Nucleus accumbens (tissue), 56 donors: ENCODE results near the gene ZBTB43.
"Not testable (repeated sequence)": the region's sequence is repeated elsewhere in the genome, so short reads cannot be mapped to it uniquely, and the experiment has no call there.

Experiments used
- DNase-seq, 56 donors: peaks; one replicate each; lab custom pipeline; 2025; lab: John Stamatoyannopoulos, UW

ZBTB43 gene

DNA sequence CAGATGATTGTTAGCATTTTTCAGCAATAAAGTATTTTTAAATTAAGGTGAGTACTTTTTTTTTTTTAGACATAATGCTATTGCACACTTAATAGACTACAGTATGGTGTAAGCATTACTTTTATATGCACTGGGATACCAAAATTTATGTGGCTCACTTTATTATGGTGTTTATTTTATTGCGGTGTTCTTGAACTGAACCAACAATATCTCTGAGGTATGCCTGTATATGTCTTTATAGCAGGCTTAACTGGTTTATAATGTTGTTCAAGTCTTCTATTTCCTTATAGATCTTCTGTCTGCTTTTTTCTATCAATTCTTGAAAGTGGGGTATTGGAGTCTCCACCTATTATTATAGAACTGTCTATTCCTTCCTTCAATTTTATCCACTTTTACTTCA lies 18.0 kb downstream of the ZBTB43 start:
- DNase-seq = no peak

DNA sequence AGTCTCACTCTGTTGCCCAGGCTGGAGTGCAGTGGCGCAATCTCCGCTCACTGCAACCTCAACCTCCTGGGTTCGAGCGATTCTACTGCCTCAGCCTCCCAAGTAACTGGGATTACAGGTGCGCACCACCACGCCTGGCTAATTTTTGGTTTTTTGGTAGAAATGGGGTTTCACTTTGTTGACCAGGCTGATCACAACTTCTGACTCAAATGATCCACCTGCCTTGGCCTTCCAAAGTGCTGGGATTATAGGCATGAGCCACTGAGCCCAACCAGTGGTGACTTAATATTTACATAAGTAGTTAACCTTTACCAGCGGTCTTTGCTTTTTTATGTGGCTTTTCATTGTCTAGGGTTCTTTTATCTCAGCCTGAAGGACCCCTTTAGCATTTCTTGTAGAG lies 19.2 kb downstream of the ZBTB43 start:
- DNase-seq = not testable (repeated sequence)

DNA sequence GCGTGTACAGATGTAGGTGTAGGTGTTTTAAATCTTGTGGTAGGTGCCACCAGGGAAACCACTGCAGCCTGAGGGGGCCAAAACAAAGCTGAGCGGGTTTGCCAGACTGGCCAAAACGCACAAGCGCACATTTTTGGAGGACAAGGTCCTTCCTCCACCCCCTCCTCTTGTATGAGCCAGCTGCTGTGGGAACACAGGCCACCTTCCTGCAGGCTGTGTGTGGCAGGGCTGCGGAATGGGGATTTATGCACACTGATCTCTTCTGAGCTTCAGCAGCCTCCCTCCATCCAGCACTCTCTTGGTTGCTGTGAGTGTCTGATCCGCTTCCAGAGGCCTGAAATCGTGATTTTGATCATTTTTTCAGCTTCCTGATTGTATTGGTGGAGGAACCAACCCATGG lies 22.4 kb downstream of the ZBTB43 start:
- DNase-seq = no peak

DNA sequence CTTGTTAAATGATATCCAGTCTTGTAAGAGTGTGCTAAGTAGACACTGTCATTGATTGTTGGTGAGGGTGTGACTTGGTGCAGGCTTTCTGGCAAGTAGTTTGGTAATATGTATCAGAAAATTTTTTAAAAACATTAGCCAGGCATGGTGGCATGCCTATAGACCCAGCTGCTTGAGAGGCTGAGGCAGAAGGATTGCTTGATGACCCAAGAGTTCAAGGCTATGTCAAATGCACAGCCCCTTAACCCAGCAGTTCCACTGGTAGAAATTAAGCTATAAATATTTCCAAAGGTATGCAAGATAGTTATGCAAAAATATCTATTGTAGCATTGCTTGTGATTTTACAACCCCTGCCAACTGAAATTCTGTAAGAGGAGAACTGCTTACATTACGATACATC lies 24.2 kb downstream of the ZBTB43 start:
- DNase-seq = no peak

DNA sequence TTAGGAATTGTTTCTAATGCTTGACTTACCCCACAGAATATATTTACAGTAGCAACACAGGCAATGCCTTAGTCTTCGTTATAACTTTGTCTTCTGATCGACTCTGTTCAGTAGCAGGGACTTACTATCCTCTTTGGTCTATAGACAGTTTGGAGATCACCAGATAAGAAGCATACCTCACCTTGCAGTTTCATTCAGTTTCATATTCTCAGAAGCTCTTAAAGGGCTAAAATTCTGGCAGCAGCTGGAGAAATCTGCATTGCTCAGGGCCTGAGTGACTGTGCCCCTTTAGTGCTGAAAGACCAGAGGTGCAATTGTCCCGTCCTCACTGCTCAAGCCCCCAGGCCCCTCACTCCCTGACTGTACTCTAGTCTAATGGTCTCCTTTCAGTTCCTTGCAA lies 26.0 kb downstream of the ZBTB43 start:
- DNase-seq = no peak

DNA sequence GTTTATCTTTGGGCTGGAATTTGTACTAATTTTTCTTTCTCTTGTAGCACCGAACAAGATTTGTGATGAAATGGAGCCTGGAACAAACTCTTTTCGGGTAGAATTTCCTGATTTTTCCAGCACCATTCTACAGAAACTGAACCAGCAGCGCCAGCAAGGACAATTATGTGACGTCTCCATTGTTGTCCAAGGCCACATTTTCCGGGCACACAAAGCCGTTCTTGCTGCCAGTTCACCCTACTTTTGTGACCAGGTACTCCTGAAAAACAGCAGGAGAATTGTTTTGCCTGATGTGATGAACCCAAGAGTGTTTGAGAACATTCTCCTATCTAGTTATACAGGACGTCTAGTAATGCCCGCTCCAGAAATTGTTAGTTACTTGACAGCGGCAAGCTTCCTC lies 27.6 kb downstream of the ZBTB43 start:
- peak in 2 of 56 donors; percentile 31 to 41 for DNase-seq

DNA sequence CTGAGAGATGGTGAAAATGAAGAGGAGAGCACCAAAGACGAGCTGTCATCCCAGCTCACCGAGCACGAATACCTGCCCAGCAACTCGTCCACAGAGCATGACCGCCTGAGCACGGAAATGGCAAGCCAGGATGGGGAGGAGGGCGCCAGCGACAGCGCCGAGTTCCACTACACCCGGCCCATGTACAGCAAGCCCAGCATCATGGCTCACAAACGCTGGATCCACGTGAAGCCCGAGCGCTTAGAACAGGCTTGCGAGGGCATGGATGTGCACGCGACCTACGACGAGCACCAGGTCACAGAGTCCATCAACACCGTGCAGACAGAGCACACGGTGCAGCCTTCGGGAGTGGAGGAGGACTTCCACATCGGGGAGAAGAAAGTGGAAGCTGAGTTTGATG lies 28.2 kb downstream of the ZBTB43 start:
- DNase-seq = no peak

DNA sequence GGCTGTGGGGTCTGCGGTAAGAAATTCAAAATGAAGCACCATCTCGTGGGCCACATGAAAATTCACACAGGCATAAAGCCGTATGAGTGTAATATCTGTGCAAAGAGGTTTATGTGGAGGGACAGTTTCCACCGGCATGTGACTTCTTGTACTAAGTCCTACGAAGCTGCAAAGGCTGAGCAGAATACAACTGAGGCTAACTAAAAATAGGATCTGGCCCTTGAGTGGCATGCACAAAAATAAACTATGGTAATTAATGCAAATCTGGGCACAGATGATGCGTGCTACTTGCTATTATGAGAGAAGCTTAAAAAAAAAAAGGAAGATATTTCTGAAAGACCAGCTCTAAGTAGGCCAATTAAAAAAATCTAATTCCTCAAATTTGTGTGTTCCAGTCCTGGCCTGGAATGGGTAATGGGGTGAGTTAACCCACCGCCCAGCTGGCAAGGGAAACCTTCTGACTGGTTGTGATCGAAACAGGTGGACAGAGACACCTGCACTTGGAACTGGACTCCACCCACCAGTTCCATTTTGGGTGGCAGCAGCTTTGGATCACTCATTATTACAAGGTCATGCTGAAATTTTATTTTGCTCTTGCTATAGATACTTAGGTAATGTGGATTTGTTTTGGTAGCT lies 29.0 kb downstream of the ZBTB43 start:
- peak in 3 of 56 donors; percentile 28 to 46 (median 46) for DNase-seq

DNA sequence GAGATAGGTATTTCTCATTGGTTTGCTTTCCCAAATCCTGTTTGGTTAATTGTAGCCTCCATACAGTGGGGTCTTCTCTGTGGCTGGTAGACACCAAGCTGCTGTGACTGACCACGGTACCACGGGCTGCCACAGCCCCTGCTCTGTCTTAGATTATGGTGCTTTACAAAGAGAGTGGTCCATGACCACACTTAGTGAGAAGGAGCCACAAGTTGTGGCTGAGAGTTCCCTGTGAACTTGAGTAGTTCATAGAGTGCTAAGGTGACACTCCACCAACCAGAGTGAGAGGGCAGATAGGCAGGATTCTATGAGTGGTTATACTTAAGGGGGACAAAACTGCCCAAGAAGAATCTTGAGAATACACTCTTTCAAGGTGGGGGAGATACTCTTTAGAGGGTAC lies 29.8 kb downstream of the ZBTB43 start:
- DNase-seq = no peak

DNA sequence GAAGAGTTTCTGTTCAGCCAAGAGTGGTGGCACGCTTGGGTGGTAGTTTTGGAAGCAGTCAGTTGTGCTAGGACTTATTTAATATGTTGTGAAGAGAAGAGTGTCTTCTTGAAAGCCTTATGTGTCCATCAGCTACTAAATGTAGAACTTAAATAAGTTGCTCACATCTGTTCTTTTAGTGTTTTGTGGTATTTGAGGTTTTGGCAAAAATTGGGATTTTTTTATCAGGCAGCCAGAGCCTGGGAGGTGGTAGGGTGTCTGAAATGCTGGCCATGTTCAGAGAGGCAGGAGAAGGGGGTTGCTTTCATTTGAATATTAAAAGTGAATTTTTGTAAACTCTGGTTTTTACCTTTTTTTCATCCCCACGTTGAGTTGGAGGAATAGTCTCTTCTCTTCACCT lies 31.4 kb downstream of the ZBTB43 start:
- no peak for DNase-seq

DNA sequence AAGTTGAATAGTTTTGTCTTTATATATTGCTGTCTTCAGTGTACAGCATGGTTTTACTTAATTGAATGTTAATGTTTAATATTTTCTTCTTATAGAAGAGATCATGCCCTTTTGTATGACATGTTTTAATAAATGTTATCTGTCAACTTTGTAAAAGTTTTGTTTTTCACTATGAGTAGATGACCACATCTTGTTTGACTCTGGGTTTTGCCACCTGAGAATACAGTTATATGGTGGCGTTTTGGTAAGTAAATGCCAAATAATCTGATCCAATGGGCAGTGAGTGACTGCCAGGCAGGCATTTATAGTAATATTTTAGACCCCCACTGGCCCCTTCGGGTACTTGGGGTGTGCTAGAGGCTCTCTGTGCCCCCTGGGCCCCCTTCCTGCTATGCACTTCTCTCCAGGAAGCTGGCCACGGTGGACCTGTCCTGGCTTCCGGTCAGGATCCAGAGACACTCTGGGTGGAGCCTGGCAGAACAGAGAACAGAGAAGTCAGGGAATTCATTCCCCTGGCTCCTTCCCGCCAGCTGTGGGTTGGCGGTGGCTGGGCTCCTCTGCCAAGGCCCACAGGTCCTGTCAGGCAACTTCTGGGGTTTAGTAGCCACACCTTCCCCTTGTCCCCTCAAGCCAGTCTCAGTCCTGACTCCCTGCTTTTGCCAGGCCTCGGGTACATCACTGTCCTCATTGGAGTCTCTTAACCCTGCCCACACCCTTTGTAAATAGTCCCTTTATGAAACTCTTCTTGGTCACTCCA lies 33.4 kb downstream of the ZBTB43 start:
- DNase-seq = peak in 1 of 56 donors; percentile 36

DNA sequence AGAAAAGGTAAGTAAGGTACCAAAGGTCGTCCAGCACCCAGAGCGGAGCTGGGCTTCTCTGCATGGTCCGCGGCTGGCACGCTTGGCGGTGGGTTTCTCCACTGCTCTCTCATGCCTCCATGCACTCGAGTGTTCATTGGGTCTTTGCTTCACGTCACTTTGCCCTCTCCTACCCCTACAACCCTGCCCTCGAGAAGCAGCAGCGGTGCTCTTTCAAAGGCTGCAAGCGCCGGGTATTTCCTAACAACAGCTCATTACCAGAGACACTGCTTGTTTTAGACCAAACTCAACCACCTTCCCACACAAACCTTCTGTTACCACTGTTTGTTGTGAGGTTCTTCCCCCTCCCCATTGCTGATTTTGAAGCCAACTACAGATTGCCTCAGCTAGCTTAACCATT lies 34.1 kb downstream of the ZBTB43 start:
- DNase-seq = no peak

DNA sequence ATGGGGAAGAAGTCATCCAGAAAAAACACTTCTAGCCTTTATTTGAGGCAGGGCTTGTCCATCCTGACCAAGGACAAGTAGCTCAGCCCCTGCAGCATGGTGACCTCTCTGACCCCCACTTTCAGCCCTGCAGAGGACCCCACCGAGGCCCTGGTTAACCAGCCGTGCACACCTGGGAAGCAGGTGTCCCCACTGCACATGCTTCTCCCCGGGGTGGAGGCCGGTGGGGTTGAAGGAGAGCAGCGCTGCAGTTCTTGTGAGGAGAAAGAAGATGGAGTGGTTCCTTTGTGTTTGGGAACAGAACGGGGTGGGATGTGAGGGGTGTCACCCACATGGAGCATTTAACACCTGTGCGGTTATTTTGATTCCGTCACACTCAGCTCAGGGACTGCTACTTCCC lies 34.5 kb downstream of the ZBTB43 start:
- DNase-seq = no peak

DNA sequence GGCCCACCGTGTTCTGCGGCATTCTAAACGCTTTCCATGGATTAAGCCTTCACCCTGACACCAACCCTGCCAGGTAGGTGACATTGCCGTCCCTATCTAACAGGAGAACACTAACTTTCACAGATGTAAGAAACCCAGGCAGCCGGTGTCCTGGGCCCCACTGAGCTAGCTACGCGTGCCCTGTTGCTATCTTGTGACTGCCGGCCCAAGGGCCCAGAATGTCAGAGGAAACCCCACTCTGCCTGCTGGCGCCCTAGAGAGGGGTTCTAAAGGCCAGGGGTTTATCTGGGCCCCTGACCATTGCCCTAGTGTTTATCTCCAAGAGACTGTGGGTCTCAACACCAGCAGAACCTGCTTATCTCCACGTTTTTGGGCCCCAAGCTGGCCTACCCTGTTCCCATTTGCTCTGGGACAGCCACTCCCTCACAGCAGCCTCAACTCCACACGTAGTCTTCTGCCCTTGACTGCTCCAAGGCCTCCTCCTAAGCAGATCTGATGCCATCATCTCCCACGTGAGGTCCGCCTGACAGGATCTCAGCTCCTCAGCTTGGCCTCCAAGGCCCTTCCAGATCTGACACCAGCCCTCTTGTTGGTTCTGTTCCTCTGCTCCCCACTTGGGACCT lies 37.5 kb downstream of the ZBTB43 start:
- DNase-seq = peak in 1 of 56 donors; percentile 17

DNA sequence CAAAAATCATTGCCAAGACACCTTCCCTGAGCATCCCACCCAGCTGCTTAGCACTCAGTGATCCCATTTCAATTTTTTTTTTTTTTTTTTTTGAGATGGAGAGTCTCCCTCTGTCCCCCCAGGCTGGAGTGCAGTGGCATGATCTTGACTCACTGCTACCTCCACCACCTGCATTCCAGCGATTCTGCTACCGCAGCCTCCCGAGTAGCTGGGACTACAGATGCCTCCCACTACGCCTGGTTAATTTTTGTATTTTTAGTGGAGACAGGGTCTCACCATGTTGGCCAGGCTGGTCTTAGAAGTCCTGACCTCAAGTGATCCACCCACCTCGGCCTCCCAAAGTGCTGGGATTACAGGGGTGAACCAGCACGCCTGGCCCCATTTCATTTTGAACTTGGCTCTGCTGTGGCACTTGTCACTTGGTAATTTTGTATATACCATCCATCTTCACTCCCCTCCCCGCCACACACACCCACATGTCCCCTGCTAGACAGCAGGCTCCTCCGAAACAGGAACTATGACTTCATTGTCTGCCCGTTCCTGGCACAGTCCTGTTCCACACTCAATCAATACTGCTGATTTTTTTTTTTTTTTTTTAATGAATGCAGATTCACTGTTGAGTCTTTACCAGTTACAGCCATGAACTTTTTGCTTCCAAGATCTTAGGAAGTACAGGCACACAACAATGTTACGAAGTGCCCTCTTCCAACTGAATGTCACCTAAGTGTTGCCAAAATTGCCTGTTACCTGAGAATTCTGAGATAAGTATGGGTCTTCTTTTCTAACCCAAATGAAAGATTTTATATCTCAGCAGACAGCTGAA lies 38.3 kb downstream of the ZBTB43 start:
- DNase-seq = peak in 42 of 56 donors; percentile 21 to 77 (median 58)

DNA sequence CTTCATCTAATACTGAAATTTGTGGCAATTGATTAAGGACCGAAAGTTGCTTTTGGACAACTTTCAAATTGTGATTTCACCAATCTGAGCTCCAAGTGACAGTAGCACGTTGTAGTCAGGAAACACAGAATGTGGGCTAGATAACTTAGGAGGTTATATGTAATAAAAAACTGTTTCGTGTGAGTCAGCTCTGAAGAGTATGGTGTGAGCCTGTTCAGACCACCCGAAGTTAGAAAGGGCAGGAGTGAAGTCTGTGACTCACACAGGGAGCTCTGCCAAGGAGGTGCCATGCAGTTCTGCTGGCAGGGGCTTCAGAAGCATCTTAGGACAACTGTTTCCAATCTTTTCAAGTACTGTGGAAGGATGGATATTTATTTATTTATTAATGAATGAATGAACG lies 39.2 kb downstream of the ZBTB43 start:
- peak in 5 of 56 donors; percentile 14 to 54 (median 36) for DNase-seq

DNA sequence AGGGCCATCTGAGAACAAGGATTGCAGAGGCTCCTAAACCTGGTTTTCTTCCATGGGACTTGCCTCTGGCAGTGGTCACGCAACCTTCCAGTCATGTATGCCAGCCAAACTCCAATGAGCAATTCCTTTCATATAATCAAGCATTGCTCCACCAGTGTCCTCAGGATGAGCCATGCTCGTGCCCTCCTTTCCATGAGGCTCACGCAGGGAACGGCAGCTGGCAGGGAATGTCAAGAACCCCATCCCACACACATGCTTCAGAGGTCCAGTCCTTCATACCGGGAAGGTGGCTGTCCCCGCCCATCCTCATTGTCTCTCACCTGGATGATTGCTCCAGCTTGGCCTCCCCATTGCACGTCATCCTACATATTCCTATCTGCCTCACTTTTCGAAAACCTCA lies 42.2 kb downstream of the ZBTB43 start:
- DNase-seq = no peak

DNA sequence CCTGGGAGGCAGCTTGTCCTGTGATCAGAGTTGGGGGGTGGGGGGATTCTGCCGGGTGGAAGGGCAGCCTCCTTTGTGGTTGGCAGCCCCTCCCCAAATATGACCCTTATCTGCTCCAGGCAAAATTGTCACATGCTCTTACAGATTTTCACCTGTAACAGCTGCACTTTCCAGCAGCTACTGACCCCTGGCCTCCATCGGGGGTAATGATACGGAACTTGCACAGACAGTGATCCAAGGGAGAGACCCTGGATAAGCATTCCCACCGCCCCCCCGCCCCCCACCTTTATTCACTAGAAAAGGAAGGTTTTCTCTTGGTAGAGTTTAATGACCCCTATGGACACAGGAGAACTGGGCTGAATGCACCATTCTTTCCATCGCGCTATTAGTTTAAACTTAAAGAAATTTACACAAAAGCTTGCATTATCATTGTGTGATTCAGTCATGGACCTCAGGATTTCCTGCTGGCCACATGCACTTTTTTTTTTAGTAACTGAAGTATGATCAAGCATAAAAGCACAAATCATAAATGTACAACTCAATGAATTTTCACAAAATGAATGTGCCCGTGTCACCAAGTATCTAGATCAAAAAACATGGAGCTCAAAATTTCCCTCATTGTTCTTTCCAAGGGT lies 44.9 kb downstream of the ZBTB43 start:
- no peak for DNase-seq

DNA sequence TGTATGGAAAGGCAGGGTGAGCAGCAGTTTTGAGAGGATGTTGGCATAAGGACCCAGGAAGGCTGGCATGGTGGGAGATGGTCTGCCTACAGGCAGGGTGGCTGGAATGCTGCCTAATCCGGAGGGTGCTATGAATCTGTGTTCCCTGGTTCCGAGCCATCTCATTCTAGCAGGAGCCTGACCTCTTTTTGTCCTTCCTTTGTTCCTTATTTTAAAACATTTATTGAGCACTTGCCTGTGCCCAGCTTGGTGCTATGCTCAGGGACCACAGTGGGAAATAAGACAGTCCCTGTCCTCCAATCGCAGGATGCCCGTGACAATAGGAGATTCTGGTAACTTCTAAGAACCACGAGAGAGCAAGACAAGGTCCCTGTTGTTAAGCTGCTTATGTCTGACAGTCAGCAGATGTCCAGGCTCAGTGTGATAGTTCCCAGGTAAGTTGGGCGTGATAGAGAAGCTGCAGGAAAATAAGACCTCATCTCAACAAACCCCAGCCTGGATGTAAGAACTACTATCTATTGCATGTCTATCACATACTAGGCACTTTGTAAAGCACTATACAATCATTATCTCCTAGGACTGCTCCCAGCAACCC lies 46.5 kb downstream of the ZBTB43 start:
- no peak for DNase-seq

DNA sequence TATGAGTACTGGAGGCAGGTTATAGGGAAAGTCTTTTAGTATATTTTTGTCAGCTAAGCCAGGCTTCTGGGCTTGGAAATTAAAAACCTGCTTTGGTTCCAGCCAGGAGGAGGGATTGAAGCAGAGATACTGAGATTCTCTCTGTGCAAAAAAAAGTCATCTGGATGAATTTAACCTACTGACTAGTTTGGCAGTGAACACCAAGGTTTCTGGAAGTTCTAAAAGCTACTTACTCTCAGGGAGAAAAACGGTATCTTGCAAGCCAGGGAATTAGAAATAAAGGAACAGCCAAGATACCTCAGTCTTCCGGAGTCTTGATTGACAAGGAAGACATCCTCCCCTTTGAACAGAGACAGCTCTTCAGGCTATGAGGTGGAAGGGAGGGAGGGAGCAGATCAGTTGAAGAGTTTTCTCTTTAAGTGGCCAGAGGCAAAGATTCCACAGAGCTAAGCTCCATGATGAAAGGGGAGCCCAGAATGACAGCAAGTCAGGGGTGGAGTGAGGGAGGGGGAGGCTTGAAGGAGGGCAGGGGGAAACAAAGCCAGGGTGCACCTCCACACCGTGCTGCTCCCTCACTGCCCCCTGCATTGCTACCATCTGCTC lies 47.3 kb downstream of the ZBTB43 start:
- DNase-seq = no peak
